K562 (cell line): ENCODE results near the gene PRKAR2B. TPM values are rescaled to one million over a fixed set of nuclear protein-coding genes. Genes with fewer than 3 reads are reported as not detected.

Experiments
- C11orf30 ChIP-seq: fragments of 450-650 bp; IDR thresholded peaks from 2 replicates; pipeline ENCODE4 v1.6.1; 2016; ENCODE audit warnings: low read depth, mild to moderate bottlenecking
- CBX8 ChIP-seq: fragments of 200-600 bp; sonication (generic); IDR thresholded peaks from 2 replicates; pipeline ENCODE4 v1.6.1; 2012; ENCODE audit warnings: borderline replicate concordance, mixed run types, low read depth, mild to moderate bottlenecking, moderate library complexity, mixed read lengths, low read length, control low read depth, inconsistent platforms; ENCODE audit not compliant: poor library complexity, severe bottlenecking; ENCODE audit errors: extremely low read depth
- CSDE1 ChIP-seq, 2 experiments: fragments of 450-650 bp; IDR thresholded peaks; 2 replicates each; pipeline ENCODE4 v1.6.1; 2016; ENCODE audit warnings: mild to moderate bottlenecking in 1 of 2
- GABPA ChIP-seq: fragments of 200-800 bp; sonication (Bioruptor generic); conservative IDR thresholded peaks from 2 replicates; pipeline ENCODE4 v1.6.1; 2016; ENCODE audit warnings: low read depth, missing genetic modification characterization, missing compliant biosample characterization
- HEY1 ChIP-seq: fragments of 250-450 bp; sonication (Bioruptor Pico); IDR thresholded peaks from 2 replicates; pipeline ENCODE4 v1.5.0; 2020; ENCODE audit warnings: mild to moderate bottlenecking, moderate library complexity, borderline replicate concordance
- JUND ChIP-seq, 2 experiments: IDR thresholded peaks; 2 replicates in 1 of 2; 3 replicates in 1 of 2; pipeline ENCODE4 v1.6.1; 2011; ENCODE audit warnings: borderline replicate concordance in 2 of 2, low read depth in 2 of 2, low read length in 2 of 2, improper control_type of control experiment in 1 of 2, missing biosample characterization in 1 of 2, missing genetic modification characterization in 1 of 2, missing genetic modification reagents in 1 of 2
- MAFG ChIP-seq: fragments of 450-650 bp; conservative IDR thresholded peaks from 2 replicates; pipeline ENCODE4 v1.6.1; 2016; ENCODE audit warnings: missing genetic modification characterization, missing compliant biosample characterization
- MITF ChIP-seq: IDR thresholded peaks from 2 replicates; pipeline ENCODE4 v1.6.1; 2014; ENCODE audit warnings: antibody characterized with exemption
- RBM39 ChIP-seq: fragments of 200-400 bp; formaldehyde crosslinking; optimal IDR thresholded peaks from 2 replicates; pipeline ENCODE3; 2018; ENCODE audit warnings: low read depth, low read length
- SREBF2 ChIP-seq: sonication (generic); formaldehyde crosslinking; IDR thresholded peaks from 2 replicates; pipeline ENCODE4 v1.4.0; 2020; ENCODE audit warnings: mild to moderate bottlenecking, missing genetic modification reagents
- TRIM28 ChIP-seq: fragments of 450-650 bp; IDR thresholded peaks from 2 replicates; pipeline ENCODE4 v1.6.1; 2017
- polyA plus RNA-seq, 8 experiments: library from polyadenylated mRNA; depleted of rRNA in 4 of 8; stranded (reverse) in 5 of 8; unstranded in 3 of 8; fragments of >200 nt; fragmentation: Nextera tagmentation in 2 of 8; fragmentation: Illumina TruSeq in 1 of 8; extraction: Ambion mirVana in 2 of 8; extraction: Trizol in 1 of 8; gene quantifications; 2 replicates each; pipeline versions ENCODE4 v1.2.1 to v1.2.3, GENCODE V29; 2011 to 2014; ENCODE audit warnings: inconsistent platforms in 1 of 8, missing spikeins in 1 of 8
- total RNA-seq, 7 experiments: library from RNA; depleted of rRNA in 6 of 7; stranded (reverse); fragments of >200 nt in 6 of 7; fragmentation: Illumina TruSeq in 2 of 7; extraction: Trizol in 2 of 7; gene quantifications; 2 replicates each; pipeline versions ENCODE4 v1.2.1 to v1.2.3, GENCODE V29; 2011 to 2021; ENCODE audit warnings: low replicate concordance in 1 of 7

The PRKAR2B gene
- total and polyA plus RNA-seq, 9 of the 15 experiments (the other 6 are each of a cell fraction or from before 2014, with no cell fraction given) = 59.0 to 173 (median 129) TPM

GRCh38 chr7:107025449-107026103, 18.9 kb upstream of the PRKAR2B start (continued):
- no peak for TF ChIP-seq RBM39
- no peak for TF ChIP-seq SREBF2
- TF ChIP-seq TRIM28 = peak; percentile 94
- 0 out of 2 replicates have a peak, but pooled peaks have one; percentile 23 for TF ChIP-seq GABPA (tag)
- no peak for TF ChIP-seq CSDE1 (IDR thresholded peaks at IDR 0.05)
- TF ChIP-seq CBX8 = no peak
- TF ChIP-seq JUND (IDR thresholded peaks at IDR 0.05; ENCODE audit: borderline replicate concordance, low read depth, low read length) = peak; percentile 81
- peak; percentile 74; the same call in 1 of the 3 replicates for TF ChIP-seq JUND (tag; IDR thresholded peaks at IDR 0.05; ENCODE audit: borderline replicate concordance, low read depth, low read length)
- no peak for TF ChIP-seq MITF
- peak; percentile 100 for TF ChIP-seq C11orf30
- TF ChIP-seq MAFG (tag) = peak; percentile 100
- no peak for TF ChIP-seq HEY1 (CRISPR knock-in tag)
